ENCODE measurements around the gene RASSF4.
"Not testable (repeated sequence)": the region's sequence is repeated elsewhere in the genome, so short reads cannot be mapped to it uniquely, and the experiment has no call there.

Gene RASSF4

DNA sequence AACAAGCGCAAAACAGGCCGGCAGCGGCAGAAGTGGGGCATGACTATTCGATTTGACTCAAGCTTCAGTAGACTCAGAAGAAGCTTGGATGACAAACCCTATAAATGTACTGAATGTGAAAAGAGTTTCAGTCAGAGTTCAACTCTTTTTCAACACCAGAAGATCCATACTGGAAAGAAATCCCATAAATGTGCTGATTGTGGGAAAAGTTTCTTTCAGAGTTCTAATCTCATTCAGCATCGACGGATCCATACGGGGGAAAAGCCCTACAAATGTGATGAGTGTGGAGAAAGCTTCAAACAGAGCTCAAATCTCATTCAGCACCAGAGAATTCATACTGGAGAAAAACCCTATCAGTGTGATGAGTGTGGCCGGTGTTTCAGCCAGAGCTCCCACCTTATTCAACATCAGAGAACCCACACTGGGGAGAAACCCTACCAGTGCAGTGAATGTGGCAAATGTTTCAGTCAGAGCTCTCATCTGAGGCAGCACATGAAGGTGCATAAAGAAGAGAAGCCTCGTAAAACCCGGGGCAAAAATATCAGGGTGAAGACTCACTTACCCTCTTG, 43.9 kb downstream of the RASSF4 start:
- H3K4me1 ChIP-seq (ENCODE audit: control extremely low read depth in 1 of 4, control insufficient read depth in 4 of 4, insufficient read depth in 4 of 4, low read length in 3 of 4) = peaks cover 16 to 54% (median 27%) of the 10 kb centered on the region in 4 experiments
- DNase-seq = no peak
- H3K9me3 ChIP-seq (ENCODE audit: control extremely low read depth in 1 of 5, control insufficient read depth in 4 of 5, insufficient read depth in 2 of 5, low read depth in 1 of 5, low read length in 4 of 5) = peaks cover 0 to 18% (median 7%) of the 10 kb centered on the region in 5 experiments
- POLR2A ChIA-PET = interaction anchor here (0.6 kb wide), 1 partner anchor 48 kb away, joined by 3 read pairs; no protein-coding TSS in a partner anchor
- H3K4me3 ChIP-seq (ENCODE audit: control insufficient read depth in 1 of 7, extremely low read depth in 1 of 7, insufficient read depth in 4 of 7, low read depth in 2 of 7, low read length in 6 of 7) = peak overlapping the region in 3 of 7 experiments; percentile 5 to 56 (median 29)
- peaks cover 9 to 36% (median 19%) of the 10 kb centered on the region in 4 experiments for H3K36me3 ChIP-seq (ENCODE audit: control insufficient read depth in 4 of 4, insufficient read depth in 4 of 4, low read length in 3 of 4)
- WGBS (ENCODE audit: insufficient coverage) = 67% methylated on average over 6 of the region's 10 CpGs
- peak overlapping the region in 1 of 2 experiments; percentile 3 for H3K27ac ChIP-seq (ENCODE audit: insufficient read depth in 1 of 2, low read depth in 1 of 2, low read length in 2 of 2, poor library complexity in 1 of 2, severe bottlenecking in 2 of 2)
- CTCF ChIA-PET = interaction anchor here (0.7 to 2.8 kb wide), 9 partner anchors 11 to 469 kb away, joined by 3 to 8 read pairs (median 3); no protein-coding TSS in a partner anchor
- H3K27me3 ChIP-seq (replicated peaks in 2 of 5; ENCODE audit: control insufficient read depth in 4 of 5, insufficient read depth in 5 of 5, low read length in 4 of 5) = no peaks in the 10 kb centered on the region

DNA sequence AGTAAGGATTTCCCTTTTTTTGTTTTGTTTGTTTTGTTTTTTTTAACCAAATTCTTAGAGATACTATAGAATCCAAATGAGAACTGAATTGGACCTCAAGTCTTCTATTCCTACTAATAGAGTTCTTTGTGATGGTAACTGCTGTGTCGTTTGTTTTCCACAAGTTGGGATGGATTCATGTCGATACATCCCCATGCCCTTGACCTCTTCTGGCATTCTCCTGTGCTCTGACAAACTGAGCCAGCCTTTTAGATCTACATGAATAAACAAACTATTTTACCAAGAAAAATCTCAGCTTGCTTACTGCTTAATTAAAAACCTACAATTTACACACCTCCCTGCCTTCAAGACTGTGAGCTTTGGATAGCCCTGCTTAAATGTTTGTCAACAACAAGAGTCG, 45.1 kb downstream of the RASSF4 start:
- ChIA-PET CTCF (interaction anchor here (0.8 to 2.8 kb wide), 5 partner anchors 12 to 468 kb away, joined by 3 to 8 read pairs (median 3); no protein-coding TSS in a partner anchor), POLR2A (no interaction called here)
- DNase-seq = no peak

DNA sequence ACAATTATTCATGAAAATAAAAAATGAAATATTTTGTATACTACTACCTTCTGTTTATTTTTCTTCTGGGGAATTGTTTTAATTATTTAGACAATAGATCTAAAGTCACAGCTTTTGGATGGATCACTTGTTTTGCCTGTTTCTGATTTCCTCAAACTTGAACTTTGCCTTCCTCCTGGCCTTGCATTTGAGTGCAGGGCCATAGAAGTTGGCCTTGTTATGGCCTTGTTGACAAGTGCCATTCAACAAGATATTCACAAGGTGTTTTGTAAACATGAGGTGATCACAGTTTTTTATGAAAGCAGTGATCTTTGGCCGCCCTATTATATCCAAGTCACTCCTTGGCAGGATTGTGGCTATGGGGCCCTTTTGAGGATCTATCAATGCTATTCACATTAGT, 45.7 kb downstream of the RASSF4 start:
- Histone ChIP-seq H3K9me3 (ENCODE audit: control extremely low read depth in 1 of 5, control insufficient read depth in 4 of 5, insufficient read depth in 2 of 5, low read depth in 1 of 5, low read length in 4 of 5) (peaks cover 0 to 18% (median 7%) of the 10 kb centered on the region in 5 experiments), H3K4me3 (ENCODE audit: control insufficient read depth in 1 of 7, extremely low read depth in 1 of 7, insufficient read depth in 4 of 7, low read depth in 2 of 7, low read length in 6 of 7) (no peak overlapping the region), H3K27ac (ENCODE audit: insufficient read depth in 1 of 2, low read depth in 1 of 2, low read length in 2 of 2, poor library complexity in 1 of 2, severe bottlenecking in 2 of 2) (peak overlapping the region in 1 of 2 experiments; percentile 16), H3K4me1 (ENCODE audit: control extremely low read depth in 1 of 4, control insufficient read depth in 4 of 4, insufficient read depth in 4 of 4, low read length in 3 of 4) (peaks cover 10 to 40% (median 15%) of the 10 kb centered on the region in 4 experiments), H3K36me3 (ENCODE audit: control insufficient read depth in 4 of 4, insufficient read depth in 4 of 4, low read length in 3 of 4) (peaks cover 9 to 36% (median 19%) of the 10 kb centered on the region in 4 experiments), H3K27me3 (replicated peaks in 2 of 5; ENCODE audit: control insufficient read depth in 4 of 5, insufficient read depth in 5 of 5, low read length in 4 of 5) (no peaks in the 10 kb centered on the region)
- no peak for DNase-seq
- ChIA-PET POLR2A (no interaction called here), CTCF (interaction anchor here (1.3 to 1.4 kb wide), 2 partner anchors 15 to 230 kb away, joined by 3 read pairs; no protein-coding TSS in a partner anchor)
- 100% methylated on average over 1 of the region's 1 CpG for WGBS (ENCODE audit: insufficient coverage)

More for the DNA sequence above, 45.1 kb downstream of the RASSF4 start:
- H3K36me3 ChIP-seq (ENCODE audit: control insufficient read depth in 4 of 4, insufficient read depth in 4 of 4, low read length in 3 of 4) = peaks cover 9 to 36% (median 19%) of the 10 kb centered on the region in 4 experiments
- H3K4me1 ChIP-seq (ENCODE audit: control extremely low read depth in 1 of 4, control insufficient read depth in 4 of 4, insufficient read depth in 4 of 4, low read length in 3 of 4) = peaks cover 16 to 47% (median 21%) of the 10 kb centered on the region in 4 experiments
- peaks cover 0 to 18% (median 7%) of the 10 kb centered on the region in 5 experiments for H3K9me3 ChIP-seq (ENCODE audit: control extremely low read depth in 1 of 5, control insufficient read depth in 4 of 5, insufficient read depth in 2 of 5, low read depth in 1 of 5, low read length in 4 of 5)
- 80% methylated on average over 1 of the region's 3 CpGs for WGBS (ENCODE audit: insufficient coverage)
- H3K27ac ChIP-seq (ENCODE audit: insufficient read depth in 1 of 2, low read depth in 1 of 2, low read length in 2 of 2, poor library complexity in 1 of 2, severe bottlenecking in 2 of 2) = no peak overlapping the region
- no peak overlapping the region for H3K4me3 ChIP-seq (ENCODE audit: control insufficient read depth in 1 of 7, extremely low read depth in 1 of 7, insufficient read depth in 4 of 7, low read depth in 2 of 7, low read length in 6 of 7)
- H3K27me3 ChIP-seq (replicated peaks in 2 of 5; ENCODE audit: control insufficient read depth in 4 of 5, insufficient read depth in 5 of 5, low read length in 4 of 5) = no peaks in the 10 kb centered on the region

DNA sequence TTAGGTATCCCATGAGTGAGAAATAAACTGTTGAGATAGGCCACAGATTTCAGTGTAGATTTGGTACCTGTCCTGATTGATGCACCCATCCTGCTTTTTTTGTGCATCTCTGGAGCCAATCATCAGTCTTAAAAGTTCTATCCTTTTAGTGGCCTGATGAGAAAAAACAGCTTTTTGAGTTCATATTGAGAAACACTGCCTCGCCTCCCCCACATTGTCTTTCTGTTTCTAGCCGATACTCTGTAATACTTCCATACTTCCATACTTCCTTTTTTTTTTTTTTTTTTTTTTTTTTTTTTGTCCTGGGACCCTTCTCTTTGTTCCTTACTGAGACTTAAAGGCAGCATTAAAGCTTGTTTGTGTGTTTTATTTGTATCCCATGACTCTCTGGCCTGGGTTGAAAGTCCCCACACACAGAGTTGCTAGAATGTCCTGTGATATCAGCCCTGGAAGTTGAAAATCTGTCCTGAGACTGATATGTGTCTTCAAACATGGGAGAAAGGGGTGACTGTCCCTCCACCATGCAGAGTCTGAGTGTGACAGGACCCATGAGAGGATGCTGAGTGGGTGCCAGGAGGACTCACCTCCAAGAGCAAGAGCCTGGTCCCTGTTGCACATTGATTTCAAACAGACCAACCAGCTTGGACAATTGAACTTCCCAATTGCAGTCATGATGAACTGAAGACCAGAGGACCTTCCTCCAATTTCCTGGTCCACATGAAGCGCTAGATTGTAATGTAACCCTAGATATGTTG, 46.9 kb downstream of the RASSF4 start:
- H3K27me3 ChIP-seq (replicated peaks in 2 of 5; ENCODE audit: control insufficient read depth in 4 of 5, insufficient read depth in 5 of 5, low read length in 4 of 5) = no peaks in the 10 kb centered on the region
- H3K9me3 ChIP-seq (ENCODE audit: control extremely low read depth in 1 of 5, control insufficient read depth in 4 of 5, insufficient read depth in 2 of 5, low read depth in 1 of 5, low read length in 4 of 5) = peaks cover 0 to 18% (median 7%) of the 10 kb centered on the region in 5 experiments
- ChIA-PET POLR2A (no interaction called here), CTCF (interaction anchor here (1.3 to 2.0 kb wide), 3 partner anchors 16 to 244 kb away, joined by 3 to 9 read pairs (median 8); no protein-coding TSS in a partner anchor)
- H3K4me1 ChIP-seq (ENCODE audit: control extremely low read depth in 1 of 4, control insufficient read depth in 4 of 4, insufficient read depth in 4 of 4, low read length in 3 of 4) = peaks cover 4 to 33% (median 10%) of the 10 kb centered on the region in 4 experiments
- WGBS (ENCODE audit: insufficient coverage) = 100% methylated on average over 2 of the region's 3 CpGs
- peaks cover 9 to 36% (median 19%) of the 10 kb centered on the region in 4 experiments for H3K36me3 ChIP-seq (ENCODE audit: control insufficient read depth in 4 of 4, insufficient read depth in 4 of 4, low read length in 3 of 4)
- no peak overlapping the region for H3K27ac ChIP-seq (ENCODE audit: insufficient read depth in 1 of 2, low read depth in 1 of 2, low read length in 2 of 2, poor library complexity in 1 of 2, severe bottlenecking in 2 of 2)
- no peak overlapping the region for H3K4me3 ChIP-seq (ENCODE audit: control insufficient read depth in 1 of 7, extremely low read depth in 1 of 7, insufficient read depth in 4 of 7, low read depth in 2 of 7, low read length in 6 of 7)
- DNase-seq = no peak

DNA sequence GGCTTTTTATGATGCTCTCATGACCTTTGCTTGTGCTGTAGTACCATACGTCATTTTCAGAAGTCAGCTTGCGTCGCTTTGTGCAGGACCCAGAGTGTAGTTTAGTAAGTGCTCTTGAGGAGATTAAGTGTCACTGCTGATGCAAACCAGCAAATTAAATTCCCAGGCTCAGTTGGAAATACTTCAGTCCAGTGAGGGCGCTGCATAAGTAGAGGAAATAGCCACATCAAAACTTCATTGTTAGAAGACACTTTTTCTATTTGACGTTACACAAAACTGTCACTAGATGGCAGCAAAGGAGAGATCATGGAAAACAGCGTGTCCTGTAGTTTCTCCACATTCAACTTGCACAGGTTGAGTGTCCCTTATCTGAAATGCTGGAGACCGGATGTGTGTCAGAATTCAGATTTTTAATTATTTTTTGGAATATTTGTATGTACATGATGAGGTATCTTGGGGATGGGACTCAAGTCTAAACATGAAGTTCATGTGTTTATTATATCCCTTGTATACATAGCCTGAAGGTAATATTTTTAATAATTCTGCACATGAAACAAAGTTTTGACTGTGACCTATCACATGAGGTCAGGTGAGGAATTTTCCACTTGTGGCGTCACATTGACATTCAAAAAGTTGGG, 49.0 kb downstream of the RASSF4 start:
- peak; percentile 87 to 94 (median 93) for DNase-seq
- H3K4me3 ChIP-seq (ENCODE audit: control insufficient read depth in 1 of 7, extremely low read depth in 1 of 7, insufficient read depth in 4 of 7, low read depth in 2 of 7, low read length in 6 of 7) = no peak overlapping the region
- H3K9me3 ChIP-seq (ENCODE audit: control extremely low read depth in 1 of 5, control insufficient read depth in 4 of 5, insufficient read depth in 2 of 5, low read depth in 1 of 5, low read length in 4 of 5) = peaks cover 0 to 7% (median 2%) of the 10 kb centered on the region in 5 experiments
- ChIA-PET CTCF (interaction anchor here (0.9 to 2.0 kb wide), 7 partner anchors 12 to 242 kb away, joined by 3 to 11 read pairs (median 5); no protein-coding TSS in a partner anchor), POLR2A (interaction anchor here (0.9 to 1.2 kb wide), 2 partner anchors 19 to 30 kb away, joined by 3 read pairs; partner anchors contain the start of gene DEPP1)
- no peaks in the 10 kb centered on the region for H3K27me3 ChIP-seq (replicated peaks in 2 of 5; ENCODE audit: control insufficient read depth in 4 of 5, insufficient read depth in 5 of 5, low read length in 4 of 5)
- peaks cover 0 to 13% (median 2%) of the 10 kb centered on the region in 4 experiments for H3K4me1 ChIP-seq (ENCODE audit: control extremely low read depth in 1 of 4, control insufficient read depth in 4 of 4, insufficient read depth in 4 of 4, low read length in 3 of 4)
- WGBS (ENCODE audit: insufficient coverage) = 28% methylated on average over 6 of the region's 8 CpGs
- peaks cover 6 to 22% (median 14%) of the 10 kb centered on the region in 4 experiments for H3K36me3 ChIP-seq (ENCODE audit: control insufficient read depth in 4 of 4, insufficient read depth in 4 of 4, low read length in 3 of 4)
- H3K27ac ChIP-seq (ENCODE audit: insufficient read depth in 1 of 2, low read depth in 1 of 2, low read length in 2 of 2, poor library complexity in 1 of 2, severe bottlenecking in 2 of 2) = no peak overlapping the region

DNA sequence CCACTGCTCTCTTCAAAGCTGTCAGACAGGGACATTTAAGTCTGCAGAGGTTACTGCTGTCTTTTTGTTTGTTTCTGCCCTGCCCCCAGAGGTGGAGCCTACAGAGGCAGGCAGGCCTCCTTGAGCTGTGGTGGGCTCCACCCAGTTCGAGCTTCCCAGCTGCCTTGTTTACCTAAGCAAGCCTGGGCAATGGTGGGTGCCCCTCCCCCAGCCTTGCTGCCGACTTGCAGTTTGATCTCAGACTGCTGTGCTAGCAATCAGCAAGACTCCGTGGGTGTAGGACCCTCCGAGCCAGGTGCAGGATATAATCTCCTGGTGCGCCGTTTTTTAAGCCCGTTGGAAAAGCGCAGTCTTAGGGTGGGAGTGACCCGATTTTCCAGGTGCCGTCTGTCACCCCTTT, 55.0 kb downstream of the RASSF4 start:
- POLR2A ChIA-PET; H3K36me3 ChIP-seq (ENCODE audit: control insufficient read depth in 4 of 4, insufficient read depth in 4 of 4, low read length in 3 of 4); H3K27ac ChIP-seq (ENCODE audit: insufficient read depth in 1 of 2, low read depth in 1 of 2, low read length in 2 of 2, poor library complexity in 1 of 2, severe bottlenecking in 2 of 2); CTCF ChIA-PET; DNase-seq; H3K9me3 ChIP-seq (ENCODE audit: control extremely low read depth in 1 of 5, control insufficient read depth in 4 of 5, insufficient read depth in 2 of 5, low read depth in 1 of 5, low read length in 4 of 5); H3K27me3 ChIP-seq (replicated peaks in 2 of 5; ENCODE audit: control insufficient read depth in 4 of 5, insufficient read depth in 5 of 5, low read length in 4 of 5); H3K4me1 ChIP-seq (ENCODE audit: control extremely low read depth in 1 of 4, control insufficient read depth in 4 of 4, insufficient read depth in 4 of 4, low read length in 3 of 4); H3K4me3 ChIP-seq (ENCODE audit: control insufficient read depth in 1 of 7, extremely low read depth in 1 of 7, insufficient read depth in 4 of 7, low read depth in 2 of 7, low read length in 6 of 7): not testable (repeated sequence)
- WGBS (ENCODE audit: insufficient coverage) = 90% methylated on average over 2 of the region's 10 CpGs
